NOMO-1 treated with dmso at 0.1 percent for 144 hours (cell line): ENCODE measurements around the gene DMGDH.

Experiments used
- DNase-seq: peaks from one replicate; lab custom pipeline; 2025; ENCODE audit not compliant: unreplicated experiment; lab: John Stamatoyannopoulos, UW

DMGDH gene

GRCh38 chr5:79074641-79075040, 5.2 kb upstream of the DMGDH start:
- DNase-seq = no peak

DNA sequence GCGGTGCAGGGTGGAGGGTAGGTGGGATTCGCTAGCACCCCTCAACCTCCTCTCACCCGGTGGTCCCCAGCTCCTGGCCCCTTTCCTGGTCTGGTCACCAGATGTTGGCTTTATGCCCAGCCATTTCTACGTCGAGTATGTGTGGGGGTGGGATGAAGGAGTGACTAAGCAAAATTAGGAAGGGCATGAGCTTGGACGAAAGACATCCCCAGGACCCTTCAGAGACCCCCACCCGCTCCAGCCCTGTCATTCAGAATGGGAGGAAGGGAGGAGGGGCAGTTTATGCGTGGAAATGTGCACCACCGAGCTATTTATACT, 835 bp upstream of the DMGDH start:
- DNase-seq = no peak

- no peak for DNase-seq
These were observed 7.0 kb downstream of the DMGDH start for GRCh38 chr5:79062436-79062835.

GRCh38 chr5:79059674-79060073, 9.8 kb downstream of the DMGDH start:
- no peak for DNase-seq

GRCh38 chr5:79056847-79057246, 12.6 kb downstream of the DMGDH start:
- DNase-seq = no peak

- DNase-seq = no peak
These were observed 14.5 kb downstream of the DMGDH start for GRCh38 chr5:79055017-79055416.

DNA sequence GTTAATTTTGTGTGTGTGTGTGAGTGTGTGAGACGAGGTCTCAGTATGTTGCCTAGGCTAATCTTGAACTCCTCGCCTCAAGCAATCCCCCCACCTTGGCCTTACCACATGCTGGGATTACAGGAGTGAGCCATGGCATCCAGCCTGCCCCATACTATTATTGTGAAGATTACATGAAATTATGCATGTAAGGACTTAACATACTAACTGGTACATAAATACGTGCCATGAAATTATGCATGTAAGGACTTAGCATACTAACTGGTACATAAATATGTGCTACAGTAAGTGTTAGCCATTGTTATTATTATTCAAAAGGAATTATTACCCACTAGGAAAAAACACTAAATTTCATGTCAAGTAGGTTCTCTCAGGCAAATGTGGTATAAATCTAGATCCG, 16.2 kb downstream of the DMGDH start:
- DNase-seq = no peak

DNA sequence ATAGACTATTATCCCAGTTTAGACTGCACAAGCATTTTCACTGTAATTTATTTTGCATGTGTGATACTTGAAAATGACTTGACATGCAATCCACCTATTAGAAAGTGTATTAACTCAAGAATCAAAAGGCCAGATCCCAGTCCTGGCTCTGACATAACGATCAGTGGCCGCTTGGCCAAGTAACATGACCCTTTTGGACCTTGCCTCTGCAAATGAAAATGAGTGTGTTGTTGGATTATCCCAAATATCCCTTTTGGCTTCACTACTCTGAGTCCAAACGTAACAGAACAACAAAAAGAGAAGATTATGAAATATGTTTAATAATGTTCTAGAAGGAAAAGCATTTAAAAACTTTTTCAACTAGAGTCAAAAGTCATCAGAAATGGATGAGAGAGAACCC, 19.0 kb downstream of the DMGDH start:
- DNase-seq = no peak

DNA sequence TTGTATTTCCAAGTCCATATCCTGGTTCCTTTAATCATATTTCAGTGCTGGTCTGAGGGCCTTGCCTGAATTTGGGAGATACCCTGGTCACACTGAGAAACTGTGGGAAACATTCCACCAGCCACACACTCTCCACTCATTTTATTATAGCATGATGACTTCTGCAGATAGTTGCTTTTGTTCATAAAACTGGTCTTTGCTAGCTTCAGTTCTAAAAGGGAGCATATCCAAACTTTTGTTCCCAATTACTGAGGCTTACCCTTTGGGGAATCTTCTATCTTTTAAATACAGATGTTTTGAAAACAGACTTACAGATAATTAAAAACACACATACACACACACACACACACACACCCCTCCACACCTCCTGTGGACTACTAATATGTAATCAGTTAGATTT, 21.0 kb downstream of the DMGDH start:
- no peak for DNase-seq

DNA sequence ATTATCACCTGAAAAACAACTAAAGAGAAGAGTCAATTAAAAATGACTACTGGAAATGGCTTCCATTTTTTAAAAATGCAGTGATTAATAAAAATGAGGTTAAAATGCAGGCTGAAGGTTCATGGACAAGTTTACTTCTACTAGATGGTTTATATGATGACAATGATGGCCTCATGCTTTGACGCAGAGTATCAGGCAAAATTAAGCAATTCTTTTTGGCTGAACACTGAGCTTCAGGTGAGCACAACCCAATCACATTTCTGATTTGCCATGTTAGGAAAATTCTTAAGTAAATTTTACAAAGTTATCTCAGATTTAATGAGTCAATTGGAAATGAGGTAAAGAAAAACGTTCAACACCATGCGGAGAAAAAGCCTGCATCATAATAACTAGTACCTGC, 22.3 kb downstream of the DMGDH start:
- DNase-seq = no peak

GRCh38 chr5:79042188-79042587, 27.3 kb downstream of the DMGDH start:
- DNase-seq = no peak

- no peak for DNase-seq
These were observed 32.7 kb downstream of the DMGDH start for GRCh38 chr5:79036769-79037168.

DNA sequence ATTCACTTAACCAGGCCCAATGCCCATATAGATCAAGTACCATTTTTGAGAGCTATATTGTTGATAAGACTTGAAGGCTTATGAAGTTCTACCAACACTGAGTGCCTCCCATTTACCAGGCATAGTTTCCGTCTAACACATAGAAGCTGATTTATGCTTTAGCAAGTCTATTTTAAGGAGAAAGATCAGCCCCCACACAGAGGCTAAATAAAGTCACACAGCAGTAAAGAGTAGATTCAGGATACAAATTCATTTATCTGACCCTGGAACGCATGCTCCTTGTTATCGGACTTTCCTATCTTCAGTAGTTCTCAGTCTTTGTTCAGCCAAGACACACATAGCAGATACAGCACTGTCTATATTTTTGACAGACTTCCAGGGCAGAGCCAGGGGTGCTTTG, 34.2 kb downstream of the DMGDH start:
- no peak for DNase-seq

DNA sequence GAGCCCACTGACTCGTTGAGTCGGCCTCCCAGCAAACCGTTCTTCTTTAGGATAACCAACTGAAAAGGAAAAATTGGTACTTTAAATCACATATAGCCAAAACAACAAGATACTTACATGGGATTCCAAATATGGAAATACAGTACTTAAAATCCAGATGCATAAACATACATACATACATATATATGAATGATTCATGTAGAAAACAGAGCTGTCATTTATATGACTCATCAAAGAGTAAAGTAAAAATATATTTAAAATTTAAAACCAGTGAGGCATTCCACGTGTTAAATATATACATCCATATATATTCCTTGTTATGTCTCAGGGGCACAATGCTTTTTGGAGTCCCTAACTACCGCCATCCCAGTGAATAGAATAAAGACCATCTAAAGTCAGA, 36.7 kb downstream of the DMGDH start:
- no peak for DNase-seq

- no peak for DNase-seq
These were observed 37.3 kb downstream of the DMGDH start for GRCh38 chr5:79032031-79032695.

DNA sequence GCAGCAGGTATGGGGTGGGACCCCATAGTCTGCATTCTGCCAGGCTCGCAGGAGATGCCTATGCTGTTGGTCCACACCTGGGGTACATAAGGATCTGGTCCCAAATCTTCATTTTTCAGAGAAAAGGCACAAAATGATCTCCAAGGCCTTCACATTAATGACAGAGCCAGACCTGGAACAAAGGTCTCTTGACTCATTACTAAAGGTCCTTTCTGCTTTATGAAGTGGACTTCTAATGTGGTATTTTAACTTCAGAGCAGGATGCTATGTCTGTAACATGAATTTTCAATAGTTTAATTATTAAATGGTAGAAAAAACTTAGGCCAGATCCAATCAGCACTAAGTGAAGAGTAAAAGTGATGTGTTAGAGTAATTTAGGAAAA, 38.0 kb downstream of the DMGDH start:
- DNase-seq = no peak

GRCh38 chr5:79030663-79031484, 38.6 kb downstream of the DMGDH start:
- no peak for DNase-seq

DNA sequence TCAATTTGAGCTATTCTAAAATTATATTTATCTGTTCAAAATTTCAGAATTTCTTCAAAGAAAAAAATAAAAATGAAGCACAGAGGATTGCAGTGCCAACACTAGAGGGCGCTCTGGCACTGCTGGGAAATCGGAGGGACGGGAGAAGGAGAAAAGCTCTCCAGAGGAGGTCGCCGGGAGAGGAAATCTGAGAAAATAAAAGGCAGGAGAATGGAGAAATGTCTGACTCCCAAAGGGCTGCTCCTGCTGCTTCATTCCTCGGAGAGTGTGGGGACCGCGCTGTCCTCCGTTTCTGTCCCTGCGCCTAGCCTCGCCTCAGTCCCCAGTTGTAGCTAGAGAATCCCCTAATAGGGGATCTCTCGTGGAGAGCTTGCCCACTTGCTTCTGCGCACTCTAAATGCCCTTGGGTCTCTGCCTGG, 44.4 kb downstream of the DMGDH start:
- DNase-seq = no peak

- no peak for DNase-seq
These were observed 45.5 kb downstream of the DMGDH start for GRCh38 chr5:79023947-79024346.

DNA sequence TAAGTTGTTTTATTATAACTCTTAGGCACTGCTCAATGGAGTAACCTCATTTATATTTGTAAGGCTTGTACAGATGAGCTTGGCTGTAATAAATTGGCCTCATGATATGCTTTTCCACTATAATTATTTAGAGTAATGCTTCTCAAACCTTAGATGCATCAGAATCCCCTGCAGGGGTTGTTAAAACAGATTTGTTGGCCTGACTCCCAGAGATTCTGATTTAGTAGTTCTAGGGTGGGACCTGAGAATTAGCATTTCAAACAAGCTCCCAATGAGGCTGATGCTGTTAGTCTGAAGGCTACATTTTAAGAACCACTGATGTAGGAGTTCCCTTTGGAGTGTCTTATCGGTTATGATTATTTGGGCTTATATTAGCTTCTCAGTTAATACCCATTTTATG, 46.1 kb downstream of the DMGDH start:
- no peak for DNase-seq

DNA sequence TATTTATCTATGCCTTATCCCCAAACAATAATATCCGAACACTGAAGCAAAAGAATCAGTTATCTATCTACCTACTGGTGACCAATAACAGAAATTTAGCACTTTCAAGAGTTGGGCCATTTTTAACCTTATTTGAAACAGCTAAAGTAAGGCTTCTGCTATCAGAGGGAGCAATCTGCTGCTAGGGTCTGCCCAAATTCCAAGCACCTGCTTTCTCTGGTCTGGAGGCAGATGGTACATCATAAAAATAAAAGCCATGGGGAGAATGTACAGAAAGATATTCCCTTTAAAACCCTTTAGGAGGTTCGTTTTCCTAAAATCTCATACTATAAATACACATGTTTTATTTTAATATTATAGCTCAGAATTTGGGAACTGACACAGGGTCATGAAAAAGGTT, 46.7 kb downstream of the DMGDH start:
- DNase-seq = no peak

- DNase-seq = no peak
These were observed 47.7 kb downstream of the DMGDH start for GRCh38 chr5:79021753-79022152.
